Gastrocnemius medialis (tissue), 4 donors: ENCODE measurements around the gene CASP4.

Experiments
- CTCF ChIP-seq, 5 experiments: fragments of 450-650 bp in 3 of 5; fragments of 200-600 bp in 2 of 5; sonication (generic) in 2 of 5; IDR thresholded peaks in 4 of 5; conservative IDR thresholded peaks in 1 of 5; 1 replicate in 4 of 5; 2 replicates in 1 of 5; pipeline ENCODE4 v1.5.1; 2016 to 2019; ENCODE audit warnings: antibody characterized with exemption in 5 of 5, mild to moderate bottlenecking in 3 of 5, moderate library complexity in 3 of 5
- POLR2A ChIP-seq, 2 donors: fragments of 450-650 bp; IDR thresholded peaks; one replicate each; pipeline ENCODE4 v1.6.1; 2017; ENCODE audit warnings: antibody characterized with exemption in 2 of 2, mild to moderate bottlenecking in 2 of 2, moderate library complexity in 2 of 2

- TF ChIP-seq POLR2A (IDR thresholded peaks at IDR 0.05) (no peak), CTCF (IDR thresholded peaks at IDR 0.05 in 4 of 5, conservative IDR thresholded peaks at IDR 0.05 in 1 of 5) (no peak)
Observed at GRCh38 chr11:104970756-104971155, 2.4 kb upstream of the CASP4 start.
